IMR-90 (cell line): ENCODE measurements around the gene FXYD5. TPM values are rescaled to one million over a fixed set of nuclear protein-coding genes. Genes with fewer than 3 reads are reported as not detected.

Source experiments
- ATAC-seq: fragments of 200-7000 bp; cut with Tn5 transposase; 2 replicates; pipeline ENCODE4 v1.9.1; 2020; ENCODE audit warnings: low read depth, mild to moderate bottlenecking, moderate library complexity
- BruUV-seq: library from RNA; stranded (reverse); fragments of 400-500 nt; replicated peaks from 2 replicates; lab custom pipeline; 2021; lab: Mats Ljungman, UMichigan
- CTCF ChIA-PET: fragments of 300-600 bp; formaldehyde crosslinking; extraction: SDS; loops from one replicate; lab custom pipeline; 2021; ENCODE audit warnings: antibody characterized with exemption; lab: Yijun Ruan, JAX
- POLR2A ChIA-PET: fragments of 300-600 bp; sonication (Branson Sonifier 250); formaldehyde crosslinking; loops from one replicate; lab custom pipeline; 2022; ENCODE audit warnings: antibody characterized with exemption; ENCODE audit not compliant: unreplicated experiment; lab: Charles Lee
- DNase-seq: peaks from one replicate; pipeline ENCODE4 v3.0.0; 2013
- H2AFZ ChIP-seq: replicated peaks from 2 replicates; pipeline ENCODE3; 2013; ENCODE audit warnings: low read length, mild to moderate bottlenecking; ENCODE audit not compliant: poor library complexity
- H2AK5ac ChIP-seq: 2 replicates; pipeline ENCODE4 v1.6.1; 2013; ENCODE audit warnings: low read depth, low read length, inconsistent platforms
- H2AK9ac ChIP-seq: replicated peaks from 2 replicates; pipeline ENCODE3; 2013; ENCODE audit warnings: mild to moderate bottlenecking, low read depth, low read length, moderate library complexity; ENCODE audit not compliant: poor library complexity
- H2BK120ac ChIP-seq: 2 replicates; pipeline ENCODE4 v1.6.1; 2013; ENCODE audit warnings: low read depth, low read length, inconsistent platforms
- H2BK15ac ChIP-seq: 3 replicates; pipeline ENCODE4 v1.6.1; 2013; ENCODE audit warnings: low read depth, low read length, inconsistent platforms
- H2BK20ac ChIP-seq: 2 replicates; pipeline ENCODE4 v1.6.1; 2013; ENCODE audit warnings: low read depth, mild to moderate bottlenecking, inconsistent platforms, low read length, moderate library complexity
- H2BK5ac ChIP-seq: 2 replicates; pipeline ENCODE4 v1.6.1; 2013; ENCODE audit warnings: mild to moderate bottlenecking, low read depth, low read length, inconsistent platforms; ENCODE audit not compliant: poor library complexity, severe bottlenecking
- H3K14ac ChIP-seq: replicated peaks from 2 replicates; pipeline ENCODE4 v1.6.1; 2013; ENCODE audit warnings: low read depth, low read length, inconsistent platforms
- H3K18ac ChIP-seq: 2 replicates; pipeline ENCODE4 v1.6.1; 2013; ENCODE audit warnings: low read depth, low read length, control low read depth
- H3K23ac ChIP-seq: 2 replicates; pipeline ENCODE4 v1.6.1; 2013; ENCODE audit warnings: low read depth, low read length, inconsistent platforms
- H3K27ac ChIP-seq: 2 replicates; pipeline ENCODE4 v1.5.1; 2013; ENCODE audit warnings: mild to moderate bottlenecking, control low read depth, low read length; ENCODE audit not compliant: insufficient read depth
- H3K27me3 ChIP-seq: 2 replicates; pipeline ENCODE4 v1.6.1; 2013; ENCODE audit warnings: low read length; ENCODE audit not compliant: control insufficient read depth, insufficient read depth
- H3K36me3 ChIP-seq: 2 replicates; pipeline ENCODE4 v1.6.1; 2013; ENCODE audit warnings: low read length, mixed read lengths; ENCODE audit not compliant: control insufficient read depth, insufficient read depth
- H3K4ac ChIP-seq: 2 replicates; pipeline ENCODE4 v1.6.1; 2013; ENCODE audit warnings: low read depth, low read length, inconsistent platforms
- H3K4me1 ChIP-seq: 2 replicates; pipeline ENCODE4 v1.6.1; 2013; ENCODE audit warnings: low read length, mixed read lengths; ENCODE audit not compliant: control insufficient read depth, insufficient read depth
- H3K4me2 ChIP-seq: 2 replicates; pipeline ENCODE4 v1.6.1; 2013; ENCODE audit warnings: low read depth, mild to moderate bottlenecking, control low read depth, low read length, moderate library complexity
- H3K4me3 ChIP-seq: 2 replicates; pipeline ENCODE4 v1.5.1; 2013; ENCODE audit warnings: low read depth, mild to moderate bottlenecking, control low read depth, low read length, moderate library complexity; ENCODE audit not compliant: insufficient read depth
- H3K56ac ChIP-seq: 2 replicates; pipeline ENCODE4 v1.6.1; 2013; ENCODE audit warnings: low read length, inconsistent platforms; ENCODE audit not compliant: insufficient read depth; ENCODE audit errors: extremely low read depth
- H3K79me1 ChIP-seq, 2 experiments: 2 replicates each; pipeline ENCODE4 v1.6.1; 2013; ENCODE audit warnings: low read length in 2 of 2, inconsistent platforms in 1 of 2, low read depth in 1 of 2
- H3K9ac ChIP-seq: 2 replicates; pipeline ENCODE4 v1.6.1; 2013; ENCODE audit warnings: low read depth, low read length, control low read depth
- H3K9me1 ChIP-seq: 2 replicates; pipeline ENCODE4 v1.6.1; 2013; ENCODE audit warnings: low read length, inconsistent platforms; ENCODE audit not compliant: insufficient read depth
- H3K9me3 ChIP-seq: 2 replicates; pipeline ENCODE4 v1.6.1; 2013; ENCODE audit warnings: low read length; ENCODE audit not compliant: control insufficient read depth, insufficient read depth
- H4K20me1 ChIP-seq: 2 replicates; pipeline ENCODE4 v1.6.1; 2013; ENCODE audit warnings: low read length, inconsistent platforms; ENCODE audit not compliant: insufficient read depth
- H4K5ac ChIP-seq: 2 replicates; pipeline ENCODE4 v1.6.1; 2013; ENCODE audit warnings: mild to moderate bottlenecking, low read depth, low read length, control low read depth
- H4K8ac ChIP-seq, 2 experiments: 2 replicates each; pipeline ENCODE4 v1.6.1; 2013; ENCODE audit warnings: low read depth in 2 of 2, low read length in 2 of 2, control low read depth in 1 of 2, inconsistent platforms in 1 of 2
- H4K91ac ChIP-seq: 2 replicates; pipeline ENCODE4 v1.6.1; 2013; ENCODE audit warnings: low read depth, low read length, inconsistent platforms; ENCODE audit not compliant: insufficient read depth
- BHLHE40 ChIP-seq: fragments of 150-350 bp; IDR thresholded peaks from 2 replicates; pipeline ENCODE4 v1.6.1; 2016; ENCODE audit warnings: mild to moderate bottlenecking, low read depth, low read length
- CEBPB ChIP-seq: IDR thresholded peaks from 2 replicates; pipeline ENCODE4 v1.6.1; 2012; ENCODE audit warnings: low read depth, low read length, improper control_type of control experiment
- CHD1 ChIP-seq: IDR thresholded peaks from 2 replicates; pipeline ENCODE4 v1.6.1; 2012; ENCODE audit warnings: low read depth, low read length, improper control_type of control experiment
- ELK1 ChIP-seq: fragments of 150-350 bp; IDR thresholded peaks from 2 replicates; pipeline ENCODE4 v1.6.1; 2016; ENCODE audit warnings: low read depth, mild to moderate bottlenecking, low read length, moderate library complexity, borderline replicate concordance
- FOS ChIP-seq: fragments of 150-350 bp; IDR thresholded peaks from 2 replicates; pipeline ENCODE4 v1.6.1; 2016; ENCODE audit warnings: low read depth, low read length
- MAFK ChIP-seq: IDR thresholded peaks from 2 replicates; pipeline ENCODE4 v1.6.1; 2012; ENCODE audit warnings: low read depth, low read length, improper control_type of control experiment
- MAZ ChIP-seq: IDR thresholded peaks from 2 replicates; pipeline ENCODE4 v1.6.1; 2012; ENCODE audit warnings: low read depth, mild to moderate bottlenecking, low read length, improper control_type of control experiment, moderate library complexity, borderline replicate concordance
- MXI1 ChIP-seq: IDR thresholded peaks from 2 replicates; pipeline ENCODE4 v1.6.1; 2012; ENCODE audit warnings: low read depth, mild to moderate bottlenecking, low read length, moderate library complexity, borderline replicate concordance
- NFE2L2 ChIP-seq: fragments of 150-350 bp; IDR thresholded peaks from 2 replicates; pipeline ENCODE4 v1.6.1; 2016; ENCODE audit warnings: low read depth, mild to moderate bottlenecking, low read length
- POLR2A ChIP-seq: IDR thresholded peaks from 2 replicates; pipeline ENCODE4 v1.6.1; 2012; ENCODE audit warnings: mild to moderate bottlenecking, low read depth, low read length
- RAD21 ChIP-seq: IDR thresholded peaks from 2 replicates; pipeline ENCODE4 v1.6.1; 2012; ENCODE audit warnings: low read length, improper control_type of control experiment
- RCOR1 ChIP-seq: IDR thresholded peaks from 2 replicates; pipeline ENCODE4 v1.6.1; 2012; ENCODE audit warnings: mild to moderate bottlenecking, low read length, improper control_type of control experiment; ENCODE audit not compliant: insufficient replicate concordance
- RFX5 ChIP-seq: IDR thresholded peaks from 2 replicates; pipeline ENCODE4 v1.8.0; 2012; ENCODE audit warnings: low read depth, mild to moderate bottlenecking, low read length, moderate library complexity
- SMC3 ChIP-seq: fragments of 150-350 bp; IDR thresholded peaks from 2 replicates; pipeline ENCODE4 v1.6.1; 2016; ENCODE audit warnings: low read depth, mild to moderate bottlenecking, antibody characterized with exemption, low read length, moderate library complexity
- WGBS, 2 experiments: methylation state at CpG; one replicate each; pipeline versions ENCODE4 v1.1.5 to v1.1.7; 2013; ENCODE audit warnings: missing lambda C conversion rate in 2 of 2; ENCODE audit not compliant: insufficient read length in 1 of 2; ENCODE audit errors: extremely low coverage in 2 of 2; 5-methylcytosine and 5-hydroxymethylcytosine counted together
- dilution Hi-C: fragments of 300-500 bp; cut with HindIII; formaldehyde crosslinking; loops from one replicate; pipeline ENCODE4 v1.14.3; 2018; ENCODE audit warnings: low sequenced_read_pairs; ENCODE audit not compliant: unreplicated experiment
- in situ Hi-C: fragments of 300-500 bp; cut with MboI; formaldehyde crosslinking; loops from 3 replicates; pipeline ENCODE4 v1.14.3; 2019; ENCODE audit warnings: low sequenced_read_pairs, inconsistent platforms, mixed read lengths
- intact Hi-C: fragments of 100-400 bp; cut with micrococcal nuclease; formaldehyde crosslinking; loops from 2 replicates; pipeline ENCODE4 v1.10.0; 2022
- polyA plus RNA-seq, 3 experiments: library from polyadenylated mRNA; depleted of rRNA; stranded (reverse); fragments of >200 nt; gene quantifications; 2 replicates each; pipeline ENCODE4 v1.2.3, GENCODE V29; 2012; ENCODE audit warnings: low replicate concordance in 1 of 3
- total RNA-seq: library from RNA; depleted of rRNA; stranded (reverse); fragments of >200 nt; gene quantifications from 2 replicates; pipeline ENCODE4 v1.2.3, GENCODE V29; 2012
- TF ChIP-seq, protein P1 (sequence below): conservative IDR thresholded peaks from 2 replicates; pipeline ENCODE4 v1.5.1; 2012; ENCODE audit warnings: mild to moderate bottlenecking, low read depth, low read length, improper control_type of control experiment

Gene FXYD5
- total and polyA plus RNA-seq, 2 of the 4 experiments (the other 2 are of a cell fraction): 53.6 to 245 TPM

- Histone ChIP-seq H4K5ac (no peak overlapping the region), H3K14ac (no peak overlapping the region), H3K9ac (no peak overlapping the region), H3K23ac (no peak overlapping the region), H2AK5ac (no peak overlapping the region), H2BK120ac (no peak overlapping the region), H3K56ac (no peak overlapping the region), H3K4ac (no peak overlapping the region), H3K27me3 (peaks cover 26% of the 10 kb centered on the region), H3K9me1 (no peaks in the 10 kb centered on the region), H3K4me2 (peak overlapping the region; percentile 49; the same call in 1 of the 2 replicates), H3K79me1 (no peaks in the 10 kb centered on the region), H4K20me1 (no peaks in the 10 kb centered on the region), H4K8ac (no peak overlapping the region), H3K36me3 (no peaks in the 10 kb centered on the region), H2AK9ac (peak overlapping the region; percentile 7), H2BK5ac (no peak overlapping the region), H3K18ac (no peak overlapping the region), H4K91ac (no peak overlapping the region), H2AFZ (peak overlapping the region; percentile 75), H2BK15ac (no peak overlapping the region), H3K9me3 (no peaks in the 10 kb centered on the region), H3K27ac (no peak overlapping the region), H2BK20ac (no peak overlapping the region), H3K4me1 (no peaks in the 10 kb centered on the region), H3K4me3 (peak overlapping the region; percentile 1; the same call in 1 of the 2 replicates)
- dilution Hi-C loops: no loop called here
- DNase-seq (peak; percentile 27), ATAC-seq (peak; percentile 96)
- in situ Hi-C loops: no loop called here
- CTCF ChIA-PET: interaction anchor here (0.7 to 1.0 kb wide), 4 partner anchors 9 to 70 kb away, joined by 3 to 5 read pairs (median 3); no protein-coding TSS in a partner anchor
- intact Hi-C loops: no loop called here
- WGBS, 2 experiments: 21% methylated on average over 4 of the region's 23 CpGs; no CpG with 5 or more reads in 1 of the 2 experiments
- no TSS peak for BruUV-seq
- POLR2A ChIA-PET: no interaction called here
- TF ChIP-seq, protein P1, sequence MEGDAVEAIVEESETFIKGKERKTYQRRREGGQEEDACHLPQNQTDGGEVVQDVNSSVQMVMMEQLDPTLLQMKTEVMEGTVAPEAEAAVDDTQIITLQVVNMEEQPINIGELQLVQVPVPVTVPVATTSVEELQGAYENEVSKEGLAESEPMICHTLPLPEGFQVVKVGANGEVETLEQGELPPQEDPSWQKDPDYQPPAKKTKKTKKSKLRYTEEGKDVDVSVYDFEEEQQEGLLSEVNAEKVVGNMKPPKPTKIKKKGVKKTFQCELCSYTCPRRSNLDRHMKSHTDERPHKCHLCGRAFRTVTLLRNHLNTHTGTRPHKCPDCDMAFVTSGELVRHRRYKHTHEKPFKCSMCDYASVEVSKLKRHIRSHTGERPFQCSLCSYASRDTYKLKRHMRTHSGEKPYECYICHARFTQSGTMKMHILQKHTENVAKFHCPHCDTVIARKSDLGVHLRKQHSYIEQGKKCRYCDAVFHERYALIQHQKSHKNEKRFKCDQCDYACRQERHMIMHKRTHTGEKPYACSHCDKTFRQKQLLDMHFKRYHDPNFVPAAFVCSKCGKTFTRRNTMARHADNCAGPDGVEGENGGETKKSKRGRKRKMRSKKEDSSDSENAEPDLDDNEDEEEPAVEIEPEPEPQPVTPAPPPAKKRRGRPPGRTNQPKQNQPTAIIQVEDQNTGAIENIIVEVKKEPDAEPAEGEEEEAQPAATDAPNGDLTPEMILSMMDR: peak; percentile 80
- TF ChIP-seq RCOR1 (no peak), POLR2A (no peak), MAFK (no peak), BHLHE40 (no peak), MAZ (no peak), FOS (no peak), CEBPB (no peak), RFX5 (no peak), MXI1 (no peak), NFE2L2 (no peak), RAD21 (peak; percentile 68), CHD1 (no peak), ELK1 (no peak), SMC3 (peak; percentile 50)
These were observed 40.0 kb upstream of the FXYD5 start for GRCh38 chr19:35114353-35115176.
